Measurements from ENCODE around the gene LIN37.

Gene LIN37

DNA sequence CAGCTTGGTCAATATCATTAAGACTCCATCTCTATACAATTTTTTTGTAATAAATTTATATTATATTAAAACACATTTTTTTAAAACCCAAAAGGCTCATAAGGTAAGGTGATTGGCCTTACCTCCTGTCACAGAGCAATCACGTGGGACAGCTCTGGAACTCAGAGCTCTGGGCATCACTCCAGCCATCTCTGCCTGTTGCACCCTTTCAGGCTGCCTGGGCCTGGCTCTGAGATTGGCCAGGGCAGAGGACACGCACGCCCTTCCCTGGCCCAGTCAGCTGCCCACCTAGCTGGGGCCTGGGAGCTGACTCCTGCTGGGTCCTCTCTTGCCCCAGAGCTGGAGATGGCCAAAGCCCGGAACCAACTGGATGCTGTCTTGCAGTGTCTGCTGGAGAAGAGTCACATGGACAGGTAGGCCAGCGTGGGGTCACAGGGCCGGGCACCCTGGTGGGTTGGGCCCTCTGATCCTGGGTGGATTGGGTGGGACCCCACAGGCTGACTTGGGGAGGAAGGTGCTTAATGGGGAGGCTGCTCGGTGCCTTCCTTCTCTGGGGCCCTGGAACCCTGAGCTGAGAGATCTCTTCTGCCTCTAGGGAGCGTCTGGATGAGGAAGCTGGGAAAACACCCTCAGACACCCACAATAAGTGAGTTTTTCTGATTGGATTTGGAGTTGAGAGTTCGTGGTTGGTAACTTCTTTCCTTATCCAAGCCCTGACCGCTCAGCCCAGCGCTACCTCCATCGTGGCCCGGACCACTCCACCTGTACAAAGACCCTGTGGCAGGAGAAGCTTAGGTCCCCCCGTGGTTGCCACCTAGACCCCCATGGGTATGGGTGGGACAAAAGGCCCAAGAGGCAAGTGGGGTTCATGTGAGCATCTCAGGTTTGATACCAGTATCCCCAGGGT lies 3.7 kb downstream of the LIN37 start:
- Histone ChIP-seq H3K4me2 (ENCODE audit: low read length) (no peak overlapping the region), H3K27ac (ENCODE audit: low read depth, low read length, poor library complexity, severe bottlenecking) (no peak overlapping the region), H3F3A (ENCODE audit: insufficient read depth, low read length) (no peaks in the 10 kb centered on the region), H3K4me1 (ENCODE audit: insufficient read depth, low read length, severe bottlenecking) (peaks cover 18% of the 10 kb centered on the region), H3K79me2 (ENCODE audit: insufficient read depth, low read length) (no peaks in the 10 kb centered on the region), H3K36me3 (ENCODE audit: insufficient read depth, low read length) (0 out of 2 replicates have a peak, but pooled peaks cover 3% of the 10 kb centered on the region), H3K9ac (ENCODE audit: low read length) (no peak overlapping the region), H3K9me3 (ENCODE audit: low read length) (no peaks in the 10 kb centered on the region), H3K27me3 (ENCODE audit: insufficient read depth, low read length) (no peaks in the 10 kb centered on the region), H3K4me3 (ENCODE audit: low read depth, low read length, poor library complexity, severe bottlenecking) (no peak overlapping the region), H3K9me2 (ENCODE audit: low read depth, low read length) (no peaks in the 10 kb centered on the region), H4K20me1 (ENCODE audit: insufficient read depth, low read length) (no peaks in the 10 kb centered on the region), H2AFZ (ENCODE audit: low read length) (no peak overlapping the region)
- no peak for TF ChIP-seq EZH2 (IDR thresholded peaks at IDR 0.05; ENCODE audit: borderline replicate concordance, low read length)

DNA sequence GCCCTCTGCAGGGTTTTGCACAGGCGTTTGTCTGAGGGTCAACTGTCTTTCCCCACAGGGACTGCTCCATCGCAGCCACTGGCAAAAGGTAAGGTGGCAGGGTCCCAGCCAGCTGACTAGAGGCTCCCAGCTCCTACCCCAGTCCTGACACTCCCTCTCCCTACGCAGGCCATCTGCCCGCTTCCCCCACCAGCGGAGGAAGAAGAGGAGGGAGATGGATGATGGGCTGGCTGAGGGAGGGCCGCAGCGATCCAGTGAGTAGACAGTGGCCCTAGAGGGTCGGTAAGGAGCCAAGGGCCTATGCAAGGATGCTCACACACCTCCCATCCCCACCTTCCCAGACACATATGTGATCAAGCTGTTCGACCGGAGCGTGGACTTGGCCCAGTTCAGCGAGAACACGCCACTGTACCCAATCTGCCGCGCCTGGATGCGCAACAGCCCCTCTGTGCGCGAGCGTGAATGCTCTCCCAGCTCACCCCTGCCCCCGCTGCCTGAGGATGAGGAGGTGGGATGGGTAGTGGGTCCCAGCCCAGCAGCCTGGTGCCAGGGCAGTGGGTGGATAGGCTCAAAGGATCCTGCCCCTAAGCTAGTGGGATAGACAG lies 4.5 kb downstream of the LIN37 start:
- Histone ChIP-seq H3K79me2 (ENCODE audit: insufficient read depth, low read length) (no peaks in the 10 kb centered on the region), H3K27ac (ENCODE audit: low read depth, low read length, poor library complexity, severe bottlenecking) (no peak overlapping the region), H3K9me2 (ENCODE audit: low read depth, low read length) (no peaks in the 10 kb centered on the region), H3K4me3 (ENCODE audit: low read depth, low read length, poor library complexity, severe bottlenecking) (no peak overlapping the region), H3K27me3 (ENCODE audit: insufficient read depth, low read length) (no peaks in the 10 kb centered on the region), H3K9ac (ENCODE audit: low read length) (no peak overlapping the region), H3K9me3 (ENCODE audit: low read length) (no peaks in the 10 kb centered on the region), H3K36me3 (ENCODE audit: insufficient read depth, low read length) (0 out of 2 replicates have a peak, but pooled peaks cover 3% of the 10 kb centered on the region), H3K4me2 (ENCODE audit: low read length) (no peak overlapping the region), H2AFZ (ENCODE audit: low read length) (no peak overlapping the region), H3F3A (ENCODE audit: insufficient read depth, low read length) (no peaks in the 10 kb centered on the region), H4K20me1 (ENCODE audit: insufficient read depth, low read length) (no peaks in the 10 kb centered on the region), H3K4me1 (ENCODE audit: insufficient read depth, low read length, severe bottlenecking) (peaks cover 16% of the 10 kb centered on the region)
- TF ChIP-seq, protein P1, sequence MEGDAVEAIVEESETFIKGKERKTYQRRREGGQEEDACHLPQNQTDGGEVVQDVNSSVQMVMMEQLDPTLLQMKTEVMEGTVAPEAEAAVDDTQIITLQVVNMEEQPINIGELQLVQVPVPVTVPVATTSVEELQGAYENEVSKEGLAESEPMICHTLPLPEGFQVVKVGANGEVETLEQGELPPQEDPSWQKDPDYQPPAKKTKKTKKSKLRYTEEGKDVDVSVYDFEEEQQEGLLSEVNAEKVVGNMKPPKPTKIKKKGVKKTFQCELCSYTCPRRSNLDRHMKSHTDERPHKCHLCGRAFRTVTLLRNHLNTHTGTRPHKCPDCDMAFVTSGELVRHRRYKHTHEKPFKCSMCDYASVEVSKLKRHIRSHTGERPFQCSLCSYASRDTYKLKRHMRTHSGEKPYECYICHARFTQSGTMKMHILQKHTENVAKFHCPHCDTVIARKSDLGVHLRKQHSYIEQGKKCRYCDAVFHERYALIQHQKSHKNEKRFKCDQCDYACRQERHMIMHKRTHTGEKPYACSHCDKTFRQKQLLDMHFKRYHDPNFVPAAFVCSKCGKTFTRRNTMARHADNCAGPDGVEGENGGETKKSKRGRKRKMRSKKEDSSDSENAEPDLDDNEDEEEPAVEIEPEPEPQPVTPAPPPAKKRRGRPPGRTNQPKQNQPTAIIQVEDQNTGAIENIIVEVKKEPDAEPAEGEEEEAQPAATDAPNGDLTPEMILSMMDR (IDR thresholded peaks at IDR 0.05; ENCODE audit: low read length), result no peak
- TF ChIP-seq EZH2 (IDR thresholded peaks at IDR 0.05; ENCODE audit: borderline replicate concordance, low read length), result no peak

DNA sequence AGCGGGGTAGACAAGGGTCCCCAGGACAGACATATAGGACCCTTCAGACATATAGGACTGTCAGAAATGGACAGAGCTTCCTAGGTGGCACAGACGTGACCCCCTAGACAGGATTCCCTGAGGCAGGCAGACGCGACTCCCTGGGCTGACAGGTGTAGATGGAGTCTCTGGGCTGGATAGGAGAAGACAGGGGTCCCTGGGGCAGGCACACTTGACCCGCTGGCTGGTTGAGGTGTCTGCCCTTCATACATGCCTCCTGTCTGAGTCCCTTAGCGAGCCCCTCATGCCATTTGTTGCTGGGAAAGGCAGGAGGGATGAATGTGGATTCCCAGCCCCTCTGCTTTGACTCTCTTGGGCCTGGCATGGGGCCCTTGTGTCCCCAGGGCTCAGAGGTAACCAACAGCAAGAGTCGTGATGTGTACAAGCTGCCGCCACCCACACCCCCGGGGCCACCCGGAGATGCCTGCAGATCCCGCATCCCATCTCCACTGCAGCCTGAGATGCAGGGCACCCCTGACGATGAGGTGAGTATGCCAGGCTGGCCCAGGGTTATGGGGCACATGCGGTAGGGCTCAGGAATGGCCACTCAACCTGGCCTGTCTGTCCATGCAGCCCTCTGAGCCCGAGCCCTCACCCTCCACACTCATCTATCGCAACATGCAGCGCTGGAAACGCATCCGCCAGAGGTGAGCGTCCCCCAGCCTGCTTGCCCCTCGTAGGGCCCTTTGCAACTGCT lies 5.4 kb downstream of the LIN37 start:
- Histone ChIP-seq H4K20me1 (ENCODE audit: insufficient read depth, low read length) (no peaks in the 10 kb centered on the region), H3K4me2 (ENCODE audit: low read length) (no peak overlapping the region), H2AFZ (ENCODE audit: low read length) (no peak overlapping the region), H3K79me2 (ENCODE audit: insufficient read depth, low read length) (no peaks in the 10 kb centered on the region), H3K27ac (ENCODE audit: low read depth, low read length, poor library complexity, severe bottlenecking) (no peak overlapping the region), H3K36me3 (ENCODE audit: insufficient read depth, low read length) (0 out of 2 replicates have a peak, but pooled peaks cover 3% of the 10 kb centered on the region), H3F3A (ENCODE audit: insufficient read depth, low read length) (no peaks in the 10 kb centered on the region), H3K27me3 (ENCODE audit: insufficient read depth, low read length) (no peaks in the 10 kb centered on the region), H3K4me3 (ENCODE audit: low read depth, low read length, poor library complexity, severe bottlenecking) (no peak overlapping the region), H3K9me3 (ENCODE audit: low read length) (no peaks in the 10 kb centered on the region), H3K9me2 (ENCODE audit: low read depth, low read length) (no peaks in the 10 kb centered on the region), H3K4me1 (ENCODE audit: insufficient read depth, low read length, severe bottlenecking) (peaks cover 17% of the 10 kb centered on the region), H3K9ac (ENCODE audit: low read length) (no peak overlapping the region)
- no peak for TF ChIP-seq EZH2 (IDR thresholded peaks at IDR 0.05; ENCODE audit: borderline replicate concordance, low read length)
- TF ChIP-seq, protein P1 (IDR thresholded peaks at IDR 0.05; ENCODE audit: low read length), result no peak
